Measurements from ENCODE around the gene COL4A1.

Gene COL4A1

GRCh38 chr13:110240352-110240751 lies 66.6 kb downstream of the COL4A1 start:
- no peaks in the 10 kb centered on the region for H3K36me3 ChIP-seq (ENCODE audit: control insufficient read depth, insufficient read depth, low read length)
- no peak overlapping the region for H3K27ac ChIP-seq (ENCODE audit: low read depth, low read length)
- H3K9ac ChIP-seq (ENCODE audit: low read depth, low read length), result no peak overlapping the region
- no peaks in the 10 kb centered on the region for H3K27me3 ChIP-seq (ENCODE audit: control insufficient read depth, insufficient read depth, low read length)
- H3K4me3 ChIP-seq (ENCODE audit: low read depth, low read length), result no peak overlapping the region
- H3K9me3 ChIP-seq (ENCODE audit: control insufficient read depth, insufficient read depth, low read length), result no peaks in the 10 kb centered on the region
- H3K4me1 ChIP-seq (ENCODE audit: control insufficient read depth, insufficient read depth, low read length), result peaks cover 13% of the 10 kb centered on the region; the same call in 1 of the 2 replicates

DNA sequence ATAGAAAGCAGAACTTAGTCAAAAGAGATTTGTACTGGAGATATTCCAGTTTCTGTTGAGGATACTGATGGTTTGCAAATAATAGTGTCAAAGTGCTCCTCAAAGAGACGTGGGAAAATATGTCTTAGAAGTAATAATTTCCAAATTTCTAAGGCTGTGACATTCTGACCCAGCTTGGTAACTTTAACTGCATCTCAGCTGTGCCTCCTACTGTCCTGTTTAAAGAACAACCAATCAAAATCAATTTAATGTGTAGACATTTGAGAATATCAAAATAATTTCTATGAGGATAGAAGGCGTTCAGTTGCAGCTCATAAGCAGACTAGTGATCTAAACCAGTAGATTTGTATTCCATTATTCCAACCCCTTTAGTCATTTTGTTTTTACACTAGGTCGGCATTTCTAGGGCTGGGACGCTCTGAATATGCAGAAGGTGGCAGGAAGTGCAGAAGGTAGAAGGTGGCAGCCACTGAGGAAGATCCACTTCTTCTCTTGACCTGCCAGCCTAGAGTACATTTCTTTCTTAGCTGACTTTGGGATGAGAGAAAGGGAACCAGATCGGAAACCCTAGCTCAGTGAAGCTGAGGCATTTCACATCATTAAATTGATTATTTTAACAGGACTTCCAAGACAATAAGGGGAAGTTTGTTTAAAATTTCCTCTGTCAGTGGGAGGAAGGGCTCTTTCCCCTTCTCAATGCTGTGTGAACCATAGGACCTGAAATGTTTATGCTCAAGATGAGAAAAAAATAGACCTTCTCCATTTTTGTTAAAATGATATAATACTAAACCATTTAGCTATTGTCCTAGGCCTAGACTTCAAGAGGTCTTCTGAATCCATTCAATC lies 67.5 kb downstream of the COL4A1 start:
- Histone ChIP-seq H3K27ac (ENCODE audit: low read depth, low read length) (no peak overlapping the region), H3K27me3 (ENCODE audit: control insufficient read depth, insufficient read depth, low read length) (no peaks in the 10 kb centered on the region), H3K4me1 (ENCODE audit: control insufficient read depth, insufficient read depth, low read length) (peaks cover 9% of the 10 kb centered on the region; the same call in 1 of the 2 replicates), H3K9ac (ENCODE audit: low read depth, low read length) (no peak overlapping the region), H3K4me3 (ENCODE audit: low read depth, low read length) (no peak overlapping the region), H3K9me3 (ENCODE audit: control insufficient read depth, insufficient read depth, low read length) (no peaks in the 10 kb centered on the region), H3K36me3 (ENCODE audit: control insufficient read depth, insufficient read depth, low read length) (no peaks in the 10 kb centered on the region)

DNA sequence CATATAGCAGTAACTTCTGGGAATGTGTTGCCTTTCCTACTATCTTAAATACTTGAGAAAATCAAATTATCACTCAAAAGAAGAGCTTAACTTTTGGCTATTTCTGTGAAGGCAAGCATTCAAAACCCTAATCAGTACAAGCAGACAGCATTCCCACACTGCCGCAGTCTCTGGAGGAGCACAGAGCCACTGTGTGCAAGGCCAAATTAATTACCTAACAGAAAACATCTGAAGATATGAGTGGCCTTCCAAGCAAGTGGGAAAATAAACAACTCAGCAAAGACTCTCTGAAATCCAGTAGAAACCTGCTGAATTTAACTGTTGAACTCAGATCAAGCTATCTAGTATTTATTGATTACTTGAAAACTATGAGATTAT lies 68.2 kb downstream of the COL4A1 start:
- H3K27ac ChIP-seq (ENCODE audit: low read depth, low read length), result no peak overlapping the region
- no peaks in the 10 kb centered on the region for H3K27me3 ChIP-seq (ENCODE audit: control insufficient read depth, insufficient read depth, low read length)
- peaks cover 6% of the 10 kb centered on the region; the same call in 1 of the 2 replicates for H3K4me1 ChIP-seq (ENCODE audit: control insufficient read depth, insufficient read depth, low read length)
- no peaks in the 10 kb centered on the region for H3K36me3 ChIP-seq (ENCODE audit: control insufficient read depth, insufficient read depth, low read length)
- H3K9ac ChIP-seq (ENCODE audit: low read depth, low read length), result no peak overlapping the region
- no peak overlapping the region for H3K4me3 ChIP-seq (ENCODE audit: low read depth, low read length)
- no peaks in the 10 kb centered on the region for H3K9me3 ChIP-seq (ENCODE audit: control insufficient read depth, insufficient read depth, low read length)

GRCh38 chr13:110237875-110238817 lies 68.8 kb downstream of the COL4A1 start:
- H3K27ac ChIP-seq (ENCODE audit: low read depth, low read length), result no peak overlapping the region
- no peaks in the 10 kb centered on the region for H3K27me3 ChIP-seq (ENCODE audit: control insufficient read depth, insufficient read depth, low read length)
- H3K4me1 ChIP-seq (ENCODE audit: control insufficient read depth, insufficient read depth, low read length), result peaks cover 6% of the 10 kb centered on the region; the same call in 1 of the 2 replicates
- H3K36me3 ChIP-seq (ENCODE audit: control insufficient read depth, insufficient read depth, low read length), result no peaks in the 10 kb centered on the region
- H3K9ac ChIP-seq (ENCODE audit: low read depth, low read length), result no peak overlapping the region
- no peak overlapping the region for H3K4me3 ChIP-seq (ENCODE audit: low read depth, low read length)
- no peaks in the 10 kb centered on the region for H3K9me3 ChIP-seq (ENCODE audit: control insufficient read depth, insufficient read depth, low read length)

GRCh38 chr13:110236831-110237261 lies 70.1 kb downstream of the COL4A1 start:
- no peaks in the 10 kb centered on the region for H3K27me3 ChIP-seq (ENCODE audit: control insufficient read depth, insufficient read depth, low read length)
- H3K4me1 ChIP-seq (ENCODE audit: control insufficient read depth, insufficient read depth, low read length), result 0 out of 2 replicates have a peak, but pooled peaks cover 2% of the 10 kb centered on the region
- no peaks in the 10 kb centered on the region for H3K36me3 ChIP-seq (ENCODE audit: control insufficient read depth, insufficient read depth, low read length)
- H3K9me3 ChIP-seq (ENCODE audit: control insufficient read depth, insufficient read depth, low read length), result no peaks in the 10 kb centered on the region
- H3K27ac ChIP-seq (ENCODE audit: low read depth, low read length), result no peak overlapping the region
- no peak overlapping the region for H3K9ac ChIP-seq (ENCODE audit: low read depth, low read length)
- no peak overlapping the region for H3K4me3 ChIP-seq (ENCODE audit: low read depth, low read length)

DNA sequence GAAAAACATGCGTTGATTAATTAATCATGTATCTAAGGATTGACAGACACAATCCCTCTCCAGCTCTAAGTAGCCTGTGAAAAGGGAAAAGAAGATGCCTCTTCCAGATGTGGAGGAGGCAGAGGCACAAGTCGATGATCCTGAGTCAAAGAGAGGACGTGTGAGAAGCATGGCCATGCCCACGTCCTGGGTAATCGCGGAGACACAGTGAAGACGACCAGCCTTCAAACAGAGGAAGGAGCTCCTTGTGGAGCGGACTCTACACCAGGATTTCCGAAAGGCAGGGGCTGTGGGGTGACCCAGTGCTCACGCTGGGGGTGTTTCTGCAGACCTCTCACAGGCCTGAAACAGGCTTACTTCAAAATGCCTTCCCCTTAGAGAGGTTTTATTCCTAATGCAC lies 70.5 kb downstream of the COL4A1 start:
- Histone ChIP-seq H3K27me3 (ENCODE audit: control insufficient read depth, insufficient read depth, low read length) (no peaks in the 10 kb centered on the region), H3K9ac (ENCODE audit: low read depth, low read length) (no peak overlapping the region), H3K27ac (ENCODE audit: low read depth, low read length) (no peak overlapping the region), H3K9me3 (ENCODE audit: control insufficient read depth, insufficient read depth, low read length) (no peaks in the 10 kb centered on the region), H3K36me3 (ENCODE audit: control insufficient read depth, insufficient read depth, low read length) (no peaks in the 10 kb centered on the region), H3K4me3 (ENCODE audit: low read depth, low read length) (no peak overlapping the region), H3K4me1 (ENCODE audit: control insufficient read depth, insufficient read depth, low read length) (0 out of 2 replicates have a peak, but pooled peaks cover 2% of the 10 kb centered on the region)

DNA sequence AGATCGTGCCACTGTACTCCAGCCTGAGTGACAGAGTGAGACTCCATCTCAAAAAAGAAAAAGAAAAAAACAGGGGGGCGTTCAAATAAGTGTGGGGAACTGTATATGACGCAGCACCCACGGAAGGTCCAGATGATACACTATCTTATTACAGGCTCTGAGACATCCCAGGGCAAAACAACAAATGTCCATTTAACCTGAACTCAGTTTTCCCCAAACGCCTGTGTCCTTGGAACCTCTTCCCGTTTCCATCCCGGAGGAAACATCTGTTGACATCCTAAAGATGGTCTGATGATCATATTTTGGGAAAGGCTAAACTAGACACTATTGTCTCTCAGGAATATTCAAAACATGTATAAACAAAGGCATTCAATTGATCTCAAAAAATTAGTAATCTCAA lies 72.4 kb downstream of the COL4A1 start:
- H3K36me3 ChIP-seq (ENCODE audit: control insufficient read depth, insufficient read depth, low read length), result no peaks in the 10 kb centered on the region
- H3K27ac ChIP-seq (ENCODE audit: low read depth, low read length), result no peak overlapping the region
- no peaks in the 10 kb centered on the region for H3K9me3 ChIP-seq (ENCODE audit: control insufficient read depth, insufficient read depth, low read length)
- 0 out of 2 replicates have a peak, but pooled peaks cover 2% of the 10 kb centered on the region for H3K4me1 ChIP-seq (ENCODE audit: control insufficient read depth, insufficient read depth, low read length)
- H3K27me3 ChIP-seq (ENCODE audit: control insufficient read depth, insufficient read depth, low read length), result no peaks in the 10 kb centered on the region
- H3K4me3 ChIP-seq (ENCODE audit: low read depth, low read length), result no peak overlapping the region
- H3K9ac ChIP-seq (ENCODE audit: low read depth, low read length), result no peak overlapping the region

GRCh38 chr13:110233951-110234280 lies 73.0 kb downstream of the COL4A1 start:
- no peak overlapping the region for H3K4me3 ChIP-seq (ENCODE audit: low read depth, low read length)

DNA sequence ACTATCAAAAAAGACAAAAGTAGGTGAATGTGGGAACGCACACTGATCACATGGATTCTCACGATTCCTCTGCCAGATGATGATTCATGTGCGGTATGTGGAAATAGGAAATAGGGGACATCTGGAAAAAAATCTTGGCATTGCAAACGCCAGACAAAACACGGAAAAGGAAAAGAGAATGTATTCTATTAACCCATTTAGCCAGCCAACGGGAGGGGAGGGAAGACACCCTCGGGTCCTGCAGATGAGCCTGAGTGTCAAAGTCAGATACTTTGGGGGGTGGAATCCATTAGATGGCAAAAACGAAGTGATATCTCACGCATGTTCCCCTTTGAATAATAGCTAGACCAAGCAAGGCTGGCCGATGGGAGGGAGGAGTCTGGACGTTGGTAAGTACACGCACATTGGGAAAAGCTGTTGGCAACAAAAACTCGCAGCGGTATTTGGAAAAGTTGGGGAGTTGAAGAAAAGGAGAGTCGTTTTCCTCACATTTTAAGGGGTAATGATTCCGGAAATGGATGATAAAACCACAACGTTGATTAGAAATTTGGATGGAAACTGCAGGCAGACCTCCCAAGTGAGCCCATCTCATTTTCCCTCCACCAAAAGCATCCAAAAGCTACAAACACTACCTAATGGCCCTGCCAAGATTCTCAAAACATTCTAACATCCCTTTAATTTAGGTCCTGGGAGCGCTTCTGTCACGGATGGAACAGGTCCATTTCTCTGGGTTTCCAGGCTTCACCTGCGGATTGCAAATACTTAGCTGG lies 73.6 kb downstream of the COL4A1 start:
- 0 out of 2 replicates have a peak, but pooled peaks cover 7% of the 10 kb centered on the region for H3K4me1 ChIP-seq (ENCODE audit: control insufficient read depth, insufficient read depth, low read length)
- H3K36me3 ChIP-seq (ENCODE audit: control insufficient read depth, insufficient read depth, low read length), result no peaks in the 10 kb centered on the region
- H3K9me3 ChIP-seq (ENCODE audit: control insufficient read depth, insufficient read depth, low read length), result no peaks in the 10 kb centered on the region
- H3K27me3 ChIP-seq (ENCODE audit: control insufficient read depth, insufficient read depth, low read length), result no peaks in the 10 kb centered on the region
- H3K4me3 ChIP-seq (ENCODE audit: low read depth, low read length), result no peak overlapping the region
- H3K9ac ChIP-seq (ENCODE audit: low read depth, low read length), result no peak overlapping the region
- H3K27ac ChIP-seq (ENCODE audit: low read depth, low read length), result no peak overlapping the region

More at GRCh38 chr13:110233951-110234280, 73.0 kb downstream of the COL4A1 start:
- Histone ChIP-seq H3K9ac (ENCODE audit: low read depth, low read length) (no peak overlapping the region), H3K27me3 (ENCODE audit: control insufficient read depth, insufficient read depth, low read length) (no peaks in the 10 kb centered on the region), H3K4me1 (ENCODE audit: control insufficient read depth, insufficient read depth, low read length) (0 out of 2 replicates have a peak, but pooled peaks cover 4% of the 10 kb centered on the region), H3K36me3 (ENCODE audit: control insufficient read depth, insufficient read depth, low read length) (no peaks in the 10 kb centered on the region), H3K9me3 (ENCODE audit: control insufficient read depth, insufficient read depth, low read length) (no peaks in the 10 kb centered on the region), H3K27ac (ENCODE audit: low read depth, low read length) (no peak overlapping the region)

DNA sequence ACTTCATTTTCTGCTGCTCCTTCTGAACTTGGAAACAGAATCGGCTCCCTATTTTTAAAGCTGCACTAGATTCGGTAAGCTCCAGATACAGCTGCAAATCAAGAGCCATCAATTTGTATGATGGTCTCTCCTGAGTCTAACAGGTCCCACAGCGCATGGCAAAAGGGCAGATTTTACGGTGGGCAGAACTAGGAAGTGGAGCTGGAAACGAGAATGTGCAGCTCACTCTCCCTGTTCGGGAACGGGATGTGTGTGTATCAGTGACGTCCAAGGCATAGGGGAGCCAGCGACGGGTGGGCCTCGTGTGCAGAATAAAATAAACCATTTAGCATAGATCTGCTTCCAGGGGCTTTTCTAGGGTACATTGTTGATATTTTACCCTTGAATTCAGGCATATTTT lies 74.2 kb downstream of the COL4A1 start:
- no peak overlapping the region for H3K27ac ChIP-seq (ENCODE audit: low read depth, low read length)
- H3K36me3 ChIP-seq (ENCODE audit: control insufficient read depth, insufficient read depth, low read length), result no peaks in the 10 kb centered on the region
- no peak overlapping the region for H3K9ac ChIP-seq (ENCODE audit: low read depth, low read length)
- no peaks in the 10 kb centered on the region for H3K27me3 ChIP-seq (ENCODE audit: control insufficient read depth, insufficient read depth, low read length)
- no peak overlapping the region for H3K4me3 ChIP-seq (ENCODE audit: low read depth, low read length)
- 0 out of 2 replicates have a peak, but pooled peaks cover 7% of the 10 kb centered on the region for H3K4me1 ChIP-seq (ENCODE audit: control insufficient read depth, insufficient read depth, low read length)
- no peaks in the 10 kb centered on the region for H3K9me3 ChIP-seq (ENCODE audit: control insufficient read depth, insufficient read depth, low read length)
